GM21529 (cell line): Measurements from ENCODE around the gene ANO6.

Experiments used
- ATAC-seq: cut with Tn5 transposase; IDR thresholded peaks from one replicate; pipeline ENCODE4 v1.9.1; 2021; ENCODE audit not compliant: unreplicated experiment

ANO6 gene

GRCh38 chr12:45276154-45276755, 60.4 kb downstream of the ANO6 start:
- ATAC-seq = no peak

GRCh38 chr12:45278447-45278846, 62.6 kb downstream of the ANO6 start:
- ATAC-seq = no peak

GRCh38 chr12:45279931-45280830, 64.3 kb downstream of the ANO6 start:
- ATAC-seq = no peak

DNA sequence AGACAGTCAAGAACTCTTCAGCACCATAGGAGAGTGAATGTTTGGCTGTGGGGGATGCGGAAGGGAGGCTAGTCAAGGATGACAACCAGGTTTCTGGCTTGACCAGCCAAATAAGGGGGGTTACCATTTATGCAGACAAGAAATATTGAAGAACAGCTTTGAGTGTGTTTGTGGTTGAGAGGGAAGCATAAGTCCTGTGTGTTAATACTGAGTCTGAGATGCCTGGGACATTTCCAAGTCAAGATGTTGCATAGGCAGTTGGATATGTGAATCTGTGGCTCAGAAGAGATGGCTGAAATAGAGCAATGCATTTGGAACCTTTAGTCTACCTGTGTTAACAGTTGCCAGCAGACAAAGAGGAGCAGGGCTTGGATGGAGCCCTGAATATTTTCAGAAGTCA, 66.1 kb downstream of the ANO6 start:
- ATAC-seq = no peak

DNA sequence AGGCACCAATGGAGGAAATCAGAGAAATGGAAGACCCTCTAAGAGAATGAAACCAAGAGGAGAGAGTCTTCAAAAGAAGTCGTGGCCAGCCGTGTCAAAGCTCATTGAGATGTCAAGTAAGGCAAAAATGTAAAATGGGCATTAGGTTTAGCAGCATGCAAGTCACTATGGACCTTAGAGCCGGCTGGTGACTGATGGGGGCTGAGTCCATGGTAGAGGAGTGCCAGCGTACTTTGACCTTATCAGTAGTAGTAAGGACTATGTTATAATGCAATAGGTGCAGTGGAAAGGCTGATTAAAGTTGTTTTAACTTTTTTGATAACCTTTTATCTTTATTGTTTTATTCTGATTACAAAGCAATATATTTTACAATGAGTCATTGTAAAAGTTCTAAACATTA, 66.5 kb downstream of the ANO6 start:
- ATAC-seq = no peak

DNA sequence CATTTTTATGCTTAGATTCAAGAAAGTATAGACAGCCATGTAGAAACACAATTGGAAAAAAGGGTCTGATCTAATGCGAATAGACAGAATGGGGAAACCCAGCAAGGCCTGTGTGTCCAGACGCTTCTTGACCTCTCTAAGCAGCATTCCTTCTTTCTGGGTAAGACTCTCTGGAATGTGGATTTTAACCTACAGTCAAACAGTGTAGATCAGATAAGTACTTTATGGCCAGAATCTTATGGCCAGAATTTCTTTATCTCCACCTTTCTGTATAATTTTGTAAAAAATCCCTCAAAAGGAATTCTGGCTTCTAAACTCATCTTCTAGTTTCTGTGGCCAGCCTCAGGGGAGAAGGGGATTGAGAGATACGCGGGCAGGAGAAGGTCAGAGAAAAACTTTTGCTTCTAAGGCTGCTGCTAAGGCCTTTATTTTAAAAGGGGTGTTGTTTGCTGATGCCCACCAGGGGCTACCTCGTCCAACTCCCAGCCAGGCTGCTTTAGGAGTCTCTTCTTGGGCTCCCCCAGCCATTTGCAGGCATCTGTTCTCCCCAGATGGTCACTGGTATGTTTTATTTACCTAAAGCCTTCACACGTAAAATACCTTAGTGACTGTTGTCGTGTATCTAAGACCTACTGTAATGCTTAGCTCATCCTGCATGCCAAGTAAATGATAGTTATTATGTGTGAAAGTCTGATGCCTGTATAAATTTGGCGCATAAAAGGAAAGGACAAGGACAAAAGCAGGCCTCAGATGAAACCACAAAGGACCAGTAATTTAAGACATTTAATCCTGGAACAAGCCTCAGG, 68.4 kb downstream of the ANO6 start:
- no peak for ATAC-seq

- ATAC-seq = no peak
Observed at GRCh38 chr12:45285717-45286116, 69.8 kb downstream of the ANO6 start.

- ATAC-seq = no peak
Observed at GRCh38 chr12:45286621-45287020, 70.7 kb downstream of the ANO6 start.

- ATAC-seq = no peak
Observed at GRCh38 chr12:45289245-45290215, 73.6 kb downstream of the ANO6 start.

DNA sequence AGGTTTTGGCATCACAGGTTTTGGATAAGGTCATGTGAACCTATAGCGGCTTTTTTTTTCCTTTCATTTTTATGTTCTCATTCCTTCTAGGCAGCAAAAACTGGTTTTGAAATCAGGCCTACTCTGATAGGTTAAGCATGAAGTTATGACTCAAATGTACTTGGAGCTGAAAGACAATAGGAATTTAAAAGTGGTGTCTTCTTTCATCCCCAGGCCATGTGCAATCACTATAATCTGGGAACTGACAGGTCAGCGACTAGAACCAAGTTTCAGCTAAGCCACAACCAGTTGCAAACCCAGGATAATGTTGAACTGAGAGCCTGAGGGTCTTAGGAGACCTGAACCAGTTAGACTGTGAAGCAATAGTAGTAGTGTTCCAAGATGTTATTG, 74.3 kb downstream of the ANO6 start:
- ATAC-seq = no peak

GRCh38 chr12:45291518-45291917, 75.6 kb downstream of the ANO6 start:
- ATAC-seq = no peak

- no peak for ATAC-seq
Observed at GRCh38 chr12:45292486-45293195, 76.7 kb downstream of the ANO6 start.

- ATAC-seq = no peak
Observed at GRCh38 chr12:45294906-45295305, 79.0 kb downstream of the ANO6 start.

DNA sequence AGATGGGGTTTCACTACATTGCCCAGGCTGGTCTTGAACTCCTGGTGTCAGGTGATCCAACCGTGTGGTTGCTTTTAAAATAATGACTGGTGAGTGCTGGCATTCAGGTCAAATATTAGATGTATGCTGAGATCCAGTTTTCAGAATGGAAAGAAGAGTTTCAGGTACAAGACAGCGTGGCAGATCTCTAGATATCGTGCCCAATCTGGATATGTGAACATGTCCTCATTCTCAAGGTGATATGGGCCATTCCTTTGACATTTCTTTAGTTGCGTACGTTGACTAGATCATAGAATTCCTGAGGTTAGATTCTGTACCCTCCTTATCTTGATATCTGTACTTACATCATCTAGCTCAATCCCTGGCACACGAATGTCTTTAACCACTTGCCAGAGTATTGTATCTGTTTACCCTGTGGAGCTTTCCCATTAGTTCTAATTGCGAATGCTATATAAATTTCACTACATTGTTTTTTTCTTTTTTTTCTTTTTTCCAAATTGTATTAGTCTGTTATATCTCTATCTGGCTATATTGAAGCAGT, 80.2 kb downstream of the ANO6 start:
- ATAC-seq = no peak

DNA sequence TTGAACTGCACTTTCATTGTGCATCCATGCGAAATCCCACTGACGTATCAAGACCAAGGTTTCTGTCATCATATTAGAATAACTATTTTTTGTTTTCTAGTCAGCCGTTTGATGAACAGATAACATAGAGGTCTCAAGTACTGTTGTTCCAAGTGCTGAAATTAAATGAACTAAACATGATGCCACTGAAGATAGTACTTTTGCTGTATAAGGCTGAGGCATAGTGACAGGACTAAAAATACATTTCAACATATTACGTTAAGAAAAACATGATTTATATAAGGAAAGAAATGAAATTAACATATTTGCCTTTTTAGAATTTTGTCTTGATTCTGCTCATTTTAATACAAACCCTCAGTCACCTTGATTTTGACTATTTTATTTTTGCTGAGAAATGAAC, 82.2 kb downstream of the ANO6 start:
- no peak for ATAC-seq

DNA sequence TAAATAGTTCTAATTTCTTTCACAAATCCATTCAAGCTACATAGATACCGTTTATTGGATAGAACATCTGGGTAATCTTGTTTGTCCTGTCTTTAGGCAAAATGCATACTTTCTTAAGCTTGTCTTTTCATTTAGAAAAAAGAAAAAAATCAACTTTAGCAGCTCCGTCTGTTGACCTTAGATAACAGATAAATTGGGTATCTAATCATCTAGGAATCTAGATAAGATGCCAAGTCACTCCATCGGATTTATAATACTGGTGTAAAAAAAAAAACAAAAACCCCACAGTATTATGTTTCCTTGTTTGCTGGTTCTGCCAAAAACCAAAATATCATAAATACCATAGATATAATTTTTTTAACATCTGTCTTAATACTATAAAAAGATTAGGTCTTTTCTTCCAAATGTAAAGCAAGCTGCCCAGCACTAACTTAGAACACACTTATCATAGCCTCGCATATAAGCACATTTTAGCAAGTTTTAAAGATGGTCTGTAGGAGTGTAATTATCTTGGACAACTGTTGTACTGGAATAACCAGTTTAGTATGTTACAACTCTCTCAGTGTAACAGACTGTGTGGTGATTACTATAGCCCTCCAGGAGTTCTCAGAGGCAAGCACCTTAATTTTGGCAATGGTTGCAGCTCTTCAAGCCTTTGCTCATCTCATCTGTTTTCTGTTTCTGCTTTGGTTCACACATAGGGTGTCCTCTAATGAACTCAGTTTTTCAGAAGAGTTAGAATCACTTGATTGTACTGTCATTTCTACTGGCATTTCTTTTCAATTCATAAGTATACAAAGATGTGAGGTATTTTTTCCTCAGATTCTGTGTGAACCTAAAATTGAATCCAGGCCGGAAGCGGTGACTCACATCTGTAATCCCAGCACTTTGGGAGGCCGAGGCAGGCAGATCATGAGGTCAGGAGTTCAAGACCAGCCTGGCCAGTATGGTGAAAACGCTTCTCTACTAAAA, 83.1 kb downstream of the ANO6 start:
- no peak for ATAC-seq

- no peak for ATAC-seq
Observed at GRCh38 chr12:45302621-45303369, 86.9 kb downstream of the ANO6 start.

GRCh38 chr12:45303945-45304344, 88.0 kb downstream of the ANO6 start:
- ATAC-seq = no peak
